ENCODE measurements around the gene ZBTB17.
"Not testable (repeated sequence)": the region's sequence is repeated elsewhere in the genome, so short reads cannot be mapped to it uniquely, and the experiment has no call there.

The ZBTB17 gene

GRCh38 chr1:16010837-16011236 lies 34.9 kb upstream of the ZBTB17 start:
- DNase-seq = no peak

GRCh38 chr1:16009678-16010077 lies 33.8 kb upstream of the ZBTB17 start:
- no peak for DNase-seq

- DNase-seq = peak; percentile 73
Observed at GRCh38 chr1:16009030-16009460, 33.1 kb upstream of the ZBTB17 start.

- no peak for DNase-seq
Observed at GRCh38 chr1:16007671-16008341, 31.9 kb upstream of the ZBTB17 start.

- peak; percentile 38 for DNase-seq
Observed at GRCh38 chr1:16006552-16007485, 30.9 kb upstream of the ZBTB17 start.

- DNase-seq = no peak
Observed at GRCh38 chr1:16006010-16006409, 30.1 kb upstream of the ZBTB17 start.

GRCh38 chr1:16005597-16005996 lies 29.7 kb upstream of the ZBTB17 start:
- no peak for DNase-seq

- not testable (repeated sequence) for DNase-seq
Observed at GRCh38 chr1:16001274-16001673, 25.4 kb upstream of the ZBTB17 start.

- no peak for DNase-seq
Observed at GRCh38 chr1:15998929-15999328, 23.0 kb upstream of the ZBTB17 start.

GRCh38 chr1:15997637-15998280 lies 21.9 kb upstream of the ZBTB17 start:
- no peak for DNase-seq

- no peak for DNase-seq
Observed at GRCh38 chr1:15997076-15997585, 21.2 kb upstream of the ZBTB17 start.

GRCh38 chr1:15994590-15995351 lies 18.9 kb upstream of the ZBTB17 start:
- peak; percentile 51 for DNase-seq

- no peak for DNase-seq
Observed at GRCh38 chr1:15994081-15994480, 18.2 kb upstream of the ZBTB17 start.

- no peak for DNase-seq
Observed at GRCh38 chr1:15993666-15994065, 17.8 kb upstream of the ZBTB17 start.

GRCh38 chr1:15992582-15993500 lies 16.9 kb upstream of the ZBTB17 start:
- no peak for DNase-seq

GRCh38 chr1:15992187-15992553 lies 16.3 kb upstream of the ZBTB17 start:
- DNase-seq = no peak

GRCh38 chr1:15991427-15992186 lies 15.7 kb upstream of the ZBTB17 start:
- DNase-seq = no peak

GRCh38 chr1:15989776-15990175 lies 13.9 kb upstream of the ZBTB17 start:
- no peak for DNase-seq

- DNase-seq = no peak
Observed at GRCh38 chr1:15988856-15989736, 13.2 kb upstream of the ZBTB17 start.

Data from activated CD4-positive, alpha-beta T cell treated with anti-CD3 and anti-CD28 coated beads, Interleukin-2, amount 50 U/mL, for 16 hours (primary cell).